GM12878 (cell line): ENCODE results near the gene PGBD4. TPM values are rescaled to one million over a fixed set of nuclear protein-coding genes. Genes with fewer than 3 reads are reported as not detected.

Source experiments
- ATF7 ChIP-seq: fragments of 450-650 bp; IDR thresholded peaks from 2 replicates; pipeline ENCODE4 v1.6.1; 2016; ENCODE audit warnings: low read depth, mild to moderate bottlenecking
- CHD2 ChIP-seq: IDR thresholded peaks from 2 replicates; pipeline ENCODE4 v1.6.1; 2011; ENCODE audit warnings: low read depth, low read length, improper control_type of control experiment, borderline replicate concordance
- EED ChIP-seq: sonication (generic); IDR thresholded peaks from 2 replicates; pipeline ENCODE4 v1.6.1; 2016; ENCODE audit warnings: antibody characterized with exemption, low read depth
- EGR1 ChIP-seq, 2 experiments: IDR thresholded peaks; 1 replicate in 1 of 2; 2 replicates in 1 of 2; pipeline ENCODE4 v1.6.1; 2011 to 2012; ENCODE audit warnings: low read depth in 2 of 2, low read length in 2 of 2, borderline replicate concordance in 1 of 2, mild to moderate bottlenecking in 1 of 2, moderate library complexity in 1 of 2
- HDAC2 ChIP-seq: fragments of 200-600 bp; sonication (generic); IDR thresholded peaks from 2 replicates; pipeline ENCODE4 v1.6.1; 2017
- IRF4 ChIP-seq: IDR thresholded peaks from 2 replicates; pipeline ENCODE4 v1.6.1; 2011; ENCODE audit warnings: low read depth, low read length
- JUND ChIP-seq: IDR thresholded peaks from 2 replicates; pipeline ENCODE4 v1.6.1; 2012; ENCODE audit warnings: low read depth, mild to moderate bottlenecking, low read length, improper control_type of control experiment, moderate library complexity
- KLF5 ChIP-seq: fragments of 450-650 bp; IDR thresholded peaks from 2 replicates; pipeline ENCODE4 v1.6.1; 2014; ENCODE audit warnings: mild to moderate bottlenecking; ENCODE audit not compliant: partially characterized antibody
- ZNF24 ChIP-seq: fragments of 450-650 bp; IDR thresholded peaks from 2 replicates; pipeline ENCODE4 v1.6.1; 2017; ENCODE audit warnings: antibody characterized with exemption, mild to moderate bottlenecking
- polyA plus RNA-seq, 11 experiments: library from polyadenylated mRNA; depleted of rRNA in 4 of 11; unstranded in 6 of 11; stranded (reverse) in 5 of 11; fragments of >200 nt; fragmentation: Nextera tagmentation in 4 of 11; fragmentation: Illumina TruSeq in 1 of 11; extraction: Ambion mirVana in 4 of 11; extraction: Trizol in 1 of 11; gene quantifications; 1 replicate in 1 of 11; 2 replicates in 10 of 11; pipeline versions ENCODE4 v1.2.1 to v1.2.3, GENCODE V29; 2011 to 2016; ENCODE audit warnings: inconsistent platforms in 2 of 11, missing spikeins in 2 of 11, low read depth in 1 of 11
- total RNA-seq, 4 experiments: library from RNA; depleted of rRNA in 3 of 4; stranded (reverse); fragments of >200 nt in 3 of 4; fragmentation: Illumina TruSeq in 1 of 4; extraction: Trizol in 1 of 4; gene quantifications; 2 replicates each; pipeline versions ENCODE4 v1.2.1 to v1.2.3, GENCODE V29; 2013 to 2021
- TF ChIP-seq, protein P1 (sequence below): fragments of 450-650 bp; IDR thresholded peaks from 2 replicates; pipeline ENCODE4 v1.6.1; 2017; ENCODE audit warnings: mild to moderate bottlenecking, moderate library complexity

PGBD4 gene
- total and polyA plus RNA-seq, 10 of the 15 experiments (the other 5 are each of a cell fraction or from before 2014, with no cell fraction given): 1.2 to 5.8 (median 2.8) TPM

DNA sequence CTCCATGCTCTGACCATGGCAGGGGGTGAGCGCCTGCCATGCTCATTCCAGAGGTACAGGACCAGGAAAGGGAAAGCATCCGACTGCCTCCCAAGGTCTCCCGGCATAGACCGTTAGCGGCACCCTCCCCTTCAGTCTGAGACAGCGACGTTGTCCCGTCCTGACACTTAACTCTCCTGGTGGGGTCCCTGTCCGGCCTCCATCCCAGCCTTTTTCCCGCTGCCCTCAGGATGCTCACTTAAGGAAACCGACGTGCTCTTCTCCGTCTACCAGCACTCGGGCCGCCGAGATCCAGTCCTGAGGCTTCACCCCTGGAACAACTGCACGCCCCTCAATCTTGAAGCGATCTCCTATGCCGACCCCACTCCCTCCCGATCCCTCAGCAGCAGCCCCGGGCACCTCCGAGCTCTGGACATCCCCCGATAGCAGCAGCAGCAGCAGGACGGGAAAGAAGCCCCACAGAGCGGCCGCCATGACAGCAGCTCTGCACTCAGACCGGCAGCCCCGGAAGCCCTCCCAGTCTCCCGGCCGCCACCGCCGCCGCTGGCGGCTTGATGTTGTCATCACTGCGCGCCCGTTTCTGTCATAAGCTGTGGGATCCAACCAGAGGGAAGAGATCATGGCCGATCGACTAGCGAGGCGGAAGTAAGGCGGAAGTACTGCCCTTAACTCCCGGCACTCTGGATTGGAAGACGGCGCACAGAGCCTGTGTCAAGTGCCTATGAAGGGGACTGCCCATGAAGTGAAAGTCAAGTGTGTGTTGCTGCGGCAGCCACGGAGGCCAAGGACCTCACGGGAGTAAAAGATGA is at the start of gene PGBD4, which contains the start of gene EMC7 (continued):
- TF ChIP-seq EED (peak; percentile 16), KLF5 (no peak), JUND (no peak), EGR1 (IDR thresholded peaks at IDR 0.05; ENCODE audit: borderline replicate concordance in 1 of 2, low read depth in 2 of 2, low read length in 2 of 2) (peak in 1 of 2 experiments; percentile 25; a peak in 1 of 3 replicates), HDAC2 (no peak), ATF7 (peak; percentile 79), CHD2 (peak; percentile 78; the same call in 1 of the 2 replicates), IRF4 (peak; percentile 52; the same call in 1 of the 2 replicates), ZNF24 (no peak)
- TF ChIP-seq, protein P1, sequence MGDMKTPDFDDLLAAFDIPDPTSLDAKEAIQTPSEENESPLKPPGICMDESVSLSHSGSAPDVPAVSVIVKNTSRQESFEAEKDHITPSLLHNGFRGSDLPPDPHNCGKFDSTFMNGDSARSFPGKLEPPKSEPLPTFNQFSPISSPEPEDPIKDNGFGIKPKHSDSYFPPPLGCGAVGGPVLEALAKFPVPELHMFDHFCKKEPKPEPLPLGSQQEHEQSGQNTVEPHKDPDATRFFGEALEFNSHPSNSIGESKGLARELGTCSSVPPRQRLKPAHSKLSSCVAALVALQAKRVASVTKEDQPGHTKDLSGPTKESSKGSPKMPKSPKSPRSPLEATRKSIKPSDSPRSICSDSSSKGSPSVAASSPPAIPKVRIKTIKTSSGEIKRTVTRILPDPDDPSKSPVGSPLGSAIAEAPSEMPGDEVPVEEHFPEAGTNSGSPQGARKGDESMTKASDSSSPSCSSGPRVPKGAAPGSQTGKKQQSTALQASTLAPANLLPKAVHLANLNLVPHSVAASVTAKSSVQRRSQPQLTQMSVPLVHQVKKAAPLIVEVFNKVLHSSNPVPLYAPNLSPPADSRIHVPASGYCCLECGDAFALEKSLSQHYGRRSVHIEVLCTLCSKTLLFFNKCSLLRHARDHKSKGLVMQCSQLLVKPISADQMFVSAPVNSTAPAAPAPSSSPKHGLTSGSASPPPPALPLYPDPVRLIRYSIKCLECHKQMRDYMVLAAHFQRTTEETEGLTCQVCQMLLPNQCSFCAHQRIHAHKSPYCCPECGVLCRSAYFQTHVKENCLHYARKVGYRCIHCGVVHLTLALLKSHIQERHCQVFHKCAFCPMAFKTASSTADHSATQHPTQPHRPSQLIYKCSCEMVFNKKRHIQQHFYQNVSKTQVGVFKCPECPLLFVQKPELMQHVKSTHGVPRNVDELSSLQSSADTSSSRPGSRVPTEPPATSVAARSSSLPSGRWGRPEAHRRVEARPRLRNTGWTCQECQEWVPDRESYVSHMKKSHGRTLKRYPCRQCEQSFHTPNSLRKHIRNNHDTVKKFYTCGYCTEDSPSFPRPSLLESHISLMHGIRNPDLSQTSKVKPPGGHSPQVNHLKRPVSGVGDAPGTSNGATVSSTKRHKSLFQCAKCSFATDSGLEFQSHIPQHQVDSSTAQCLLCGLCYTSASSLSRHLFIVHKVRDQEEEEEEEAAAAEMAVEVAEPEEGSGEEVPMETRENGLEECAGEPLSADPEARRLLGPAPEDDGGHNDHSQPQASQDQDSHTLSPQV: no peak
